ENCODE results near the gene CHTF18.

DNA sequence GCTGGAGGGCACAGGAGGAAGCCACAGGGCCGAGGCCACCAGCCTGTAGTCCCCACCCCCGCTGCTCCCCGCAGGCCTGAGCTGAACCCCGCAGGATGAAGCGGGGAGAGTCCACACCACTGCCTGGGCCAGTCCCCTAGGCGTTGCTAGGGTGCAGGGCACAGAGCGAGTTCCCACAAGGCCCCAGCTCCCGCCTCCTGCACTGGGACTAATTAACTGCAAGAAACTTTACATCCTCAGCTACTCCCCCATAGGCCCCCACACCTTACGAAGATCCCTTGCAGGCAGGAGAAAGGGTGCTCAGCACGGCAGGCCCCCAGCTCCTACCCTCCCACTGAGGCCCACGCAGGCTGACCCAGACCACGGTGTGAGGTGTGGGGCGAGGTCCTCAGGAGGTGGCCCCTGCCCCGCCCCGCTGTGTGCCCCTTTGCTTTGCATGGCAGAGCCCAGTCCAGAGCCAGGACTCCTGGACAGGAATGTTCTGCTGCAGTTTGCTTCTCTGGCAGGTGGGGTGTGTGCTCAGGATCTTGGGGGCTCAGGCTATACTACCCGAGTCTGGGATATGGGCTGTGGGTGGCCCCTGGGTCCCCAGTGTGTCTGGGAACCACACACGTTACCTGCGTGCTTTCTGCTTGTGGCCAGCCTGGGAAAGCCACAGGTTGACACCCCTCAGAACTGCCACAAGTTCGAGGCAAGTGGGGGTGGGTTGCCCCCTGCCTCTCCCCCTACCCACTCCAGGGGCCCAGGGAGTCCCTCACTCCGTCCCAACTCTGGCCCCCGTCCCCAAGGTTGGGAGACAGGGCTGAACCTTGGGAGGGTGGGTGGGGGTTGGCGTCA is 10.9 kb downstream of the CHTF18 start:
- TF ChIP-seq, protein P1, sequence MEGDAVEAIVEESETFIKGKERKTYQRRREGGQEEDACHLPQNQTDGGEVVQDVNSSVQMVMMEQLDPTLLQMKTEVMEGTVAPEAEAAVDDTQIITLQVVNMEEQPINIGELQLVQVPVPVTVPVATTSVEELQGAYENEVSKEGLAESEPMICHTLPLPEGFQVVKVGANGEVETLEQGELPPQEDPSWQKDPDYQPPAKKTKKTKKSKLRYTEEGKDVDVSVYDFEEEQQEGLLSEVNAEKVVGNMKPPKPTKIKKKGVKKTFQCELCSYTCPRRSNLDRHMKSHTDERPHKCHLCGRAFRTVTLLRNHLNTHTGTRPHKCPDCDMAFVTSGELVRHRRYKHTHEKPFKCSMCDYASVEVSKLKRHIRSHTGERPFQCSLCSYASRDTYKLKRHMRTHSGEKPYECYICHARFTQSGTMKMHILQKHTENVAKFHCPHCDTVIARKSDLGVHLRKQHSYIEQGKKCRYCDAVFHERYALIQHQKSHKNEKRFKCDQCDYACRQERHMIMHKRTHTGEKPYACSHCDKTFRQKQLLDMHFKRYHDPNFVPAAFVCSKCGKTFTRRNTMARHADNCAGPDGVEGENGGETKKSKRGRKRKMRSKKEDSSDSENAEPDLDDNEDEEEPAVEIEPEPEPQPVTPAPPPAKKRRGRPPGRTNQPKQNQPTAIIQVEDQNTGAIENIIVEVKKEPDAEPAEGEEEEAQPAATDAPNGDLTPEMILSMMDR (conservative IDR thresholded peaks at IDR 0.05; ENCODE audit: low read depth in 2 of 2) = no peak
- TF ChIP-seq, protein P2, sequence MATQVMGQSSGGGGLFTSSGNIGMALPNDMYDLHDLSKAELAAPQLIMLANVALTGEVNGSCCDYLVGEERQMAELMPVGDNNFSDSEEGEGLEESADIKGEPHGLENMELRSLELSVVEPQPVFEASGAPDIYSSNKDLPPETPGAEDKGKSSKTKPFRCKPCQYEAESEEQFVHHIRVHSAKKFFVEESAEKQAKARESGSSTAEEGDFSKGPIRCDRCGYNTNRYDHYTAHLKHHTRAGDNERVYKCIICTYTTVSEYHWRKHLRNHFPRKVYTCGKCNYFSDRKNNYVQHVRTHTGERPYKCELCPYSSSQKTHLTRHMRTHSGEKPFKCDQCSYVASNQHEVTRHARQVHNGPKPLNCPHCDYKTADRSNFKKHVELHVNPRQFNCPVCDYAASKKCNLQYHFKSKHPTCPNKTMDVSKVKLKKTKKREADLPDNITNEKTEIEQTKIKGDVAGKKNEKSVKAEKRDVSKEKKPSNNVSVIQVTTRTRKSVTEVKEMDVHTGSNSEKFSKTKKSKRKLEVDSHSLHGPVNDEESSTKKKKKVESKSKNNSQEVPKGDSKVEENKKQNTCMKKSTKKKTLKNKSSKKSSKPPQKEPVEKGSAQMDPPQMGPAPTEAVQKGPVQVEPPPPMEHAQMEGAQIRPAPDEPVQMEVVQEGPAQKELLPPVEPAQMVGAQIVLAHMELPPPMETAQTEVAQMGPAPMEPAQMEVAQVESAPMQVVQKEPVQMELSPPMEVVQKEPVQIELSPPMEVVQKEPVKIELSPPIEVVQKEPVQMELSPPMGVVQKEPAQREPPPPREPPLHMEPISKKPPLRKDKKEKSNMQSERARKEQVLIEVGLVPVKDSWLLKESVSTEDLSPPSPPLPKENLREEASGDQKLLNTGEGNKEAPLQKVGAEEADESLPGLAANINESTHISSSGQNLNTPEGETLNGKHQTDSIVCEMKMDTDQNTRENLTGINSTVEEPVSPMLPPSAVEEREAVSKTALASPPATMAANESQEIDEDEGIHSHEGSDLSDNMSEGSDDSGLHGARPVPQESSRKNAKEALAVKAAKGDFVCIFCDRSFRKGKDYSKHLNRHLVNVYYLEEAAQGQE (IDR thresholded peaks at IDR 0.05; ENCODE audit: unreplicated experiment) = no peak
- TF ChIP-seq EZH2phosphoT487 (IDR thresholded peaks at IDR 0.05; ENCODE audit: unreplicated experiment) = no peak
- no peak for TF ChIP-seq EZH2 (IDR thresholded peaks at IDR 0.05; ENCODE audit: low read depth, unreplicated experiment)
- no peak for TF ChIP-seq POLR2AphosphoS5 (IDR thresholded peaks at IDR 0.05; ENCODE audit: low read depth)
